H7 (cell line): ENCODE data around the gene GJC2. TPM values are rescaled to one million over a fixed set of nuclear protein-coding genes. Genes with fewer than 3 reads are reported as not detected.

Source experiments
- DNase-seq: peaks from one replicate; pipeline ENCODE4 v3.0.0; 2012
- H3K27me3 ChIP-seq: 2 replicates; pipeline ENCODE4 v1.6.0; 2011; ENCODE audit warnings: mild to moderate bottlenecking, low read length; ENCODE audit not compliant: control insufficient read depth, insufficient read depth
- H3K36me3 ChIP-seq: replicated peaks from 2 replicates; pipeline ENCODE4 v1.5.1; 2011; ENCODE audit warnings: low read length; ENCODE audit not compliant: control insufficient read depth, insufficient read depth
- H3K4me3 ChIP-seq: 2 replicates; pipeline ENCODE4 v1.5.1; 2011; ENCODE audit warnings: low read depth, mild to moderate bottlenecking, control low read depth, low read length, moderate library complexity; ENCODE audit not compliant: insufficient read depth
- total RNA-seq: library from RNA; depleted of rRNA; stranded (reverse); fragments of >200 nt; shearing (Covaris generic); gene quantifications from 2 replicates; pipeline ENCODE4 v1.2.3, GENCODE V29; 2014

The GJC2 gene
- total RNA-seq, 1 experiment from 2014 or later, result 1.7 TPM

DNA sequence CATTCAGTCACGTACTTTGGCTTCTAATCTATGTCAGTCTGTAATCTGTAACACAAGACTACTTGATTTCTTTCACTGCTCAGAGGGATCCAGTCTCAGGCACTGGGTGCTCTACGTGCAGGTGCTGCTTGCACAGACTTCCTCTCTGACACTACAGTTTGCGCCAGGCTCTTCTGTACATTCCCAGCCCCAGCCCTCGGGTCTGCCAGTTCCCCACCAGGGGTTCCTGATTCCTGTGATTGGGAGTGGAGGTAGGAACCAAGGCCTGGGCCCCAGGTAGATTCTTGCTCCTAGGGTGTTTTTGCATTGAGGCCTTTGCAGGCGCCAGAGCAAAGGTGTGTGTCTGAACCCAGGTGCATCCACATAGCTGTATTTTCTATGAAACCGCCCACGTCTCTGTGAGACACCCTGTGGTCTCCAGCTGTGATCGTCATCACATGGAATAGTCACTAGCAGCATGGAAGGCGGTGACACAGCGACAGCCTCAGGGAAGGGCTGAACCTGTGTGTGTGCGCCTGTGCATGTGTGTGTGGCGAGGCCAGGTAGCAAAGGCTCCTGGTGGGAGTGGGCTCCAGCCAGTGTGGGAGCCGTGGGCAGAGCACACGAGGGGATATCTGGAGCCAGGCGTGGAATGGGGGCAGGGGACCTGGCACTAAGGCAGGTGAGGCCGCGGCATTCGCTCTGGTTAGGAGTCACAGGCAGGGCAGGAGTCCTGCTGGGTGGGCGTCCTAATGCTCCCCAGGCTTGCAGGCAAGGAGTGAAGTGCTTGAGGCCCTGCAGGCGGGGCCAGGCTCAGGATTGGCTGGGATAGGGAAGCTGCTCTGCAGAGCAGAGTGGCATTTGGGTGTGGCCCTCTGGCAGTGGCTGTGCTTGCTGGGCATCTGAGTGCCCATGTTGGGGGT lies 5.2 kb downstream of the GJC2 start:
- Histone ChIP-seq H3K4me3 (no peak overlapping the region), H3K36me3 (no peaks in the 10 kb centered on the region), H3K27me3 (no peaks in the 10 kb centered on the region)
- peak; percentile 55 for DNase-seq

GRCh38 chr1:228155596-228156514 lies 6.1 kb downstream of the GJC2 start:
- Histone ChIP-seq H3K4me3 (no peak overlapping the region), H3K27me3 (no peaks in the 10 kb centered on the region), H3K36me3 (no peaks in the 10 kb centered on the region)
- DNase-seq, result peak; percentile 48

DNA sequence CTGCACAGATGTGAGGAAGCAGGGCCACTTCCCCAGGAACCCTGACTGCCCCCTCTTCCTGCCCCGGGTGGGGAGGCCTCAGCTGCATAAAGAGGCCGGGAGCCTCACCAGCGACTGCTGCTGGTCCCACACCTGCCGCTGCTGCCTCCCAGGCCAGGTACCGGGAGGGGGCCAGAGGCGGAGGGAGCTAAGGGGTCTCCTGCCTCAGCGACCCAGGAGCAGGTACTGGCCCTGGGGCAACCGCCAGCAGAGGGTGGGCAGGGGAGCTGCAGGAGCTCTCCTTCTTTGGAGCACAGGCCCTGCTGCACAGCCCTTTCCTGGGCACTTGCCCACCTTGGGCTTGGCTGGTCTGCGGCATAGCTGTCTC lies 6.8 kb downstream of the GJC2 start:
- DNase-seq, result peak; percentile 42
- Histone ChIP-seq H3K36me3 (no peaks in the 10 kb centered on the region), H3K4me3 (no peak overlapping the region), H3K27me3 (no peaks in the 10 kb centered on the region)

GRCh38 chr1:228156941-228157728 lies 7.4 kb downstream of the GJC2 start:
- peak; percentile 47 for DNase-seq
- Histone ChIP-seq H3K27me3 (no peaks in the 10 kb centered on the region), H3K4me3 (no peak overlapping the region), H3K36me3 (no peaks in the 10 kb centered on the region)

- no peak overlapping the region for H3K4me3 ChIP-seq
- H3K36me3 ChIP-seq, result no peaks in the 10 kb centered on the region
- DNase-seq, result peak; percentile 44
- no peaks in the 10 kb centered on the region for H3K27me3 ChIP-seq
Measured at GRCh38 chr1:228157729-228158126, 8.0 kb downstream of the GJC2 start.

GRCh38 chr1:228158151-228159007 lies 8.6 kb downstream of the GJC2 start:
- DNase-seq, result peak; percentile 55
- Histone ChIP-seq H3K36me3 (no peaks in the 10 kb centered on the region), H3K27me3 (no peaks in the 10 kb centered on the region), H3K4me3 (no peak overlapping the region)

DNA sequence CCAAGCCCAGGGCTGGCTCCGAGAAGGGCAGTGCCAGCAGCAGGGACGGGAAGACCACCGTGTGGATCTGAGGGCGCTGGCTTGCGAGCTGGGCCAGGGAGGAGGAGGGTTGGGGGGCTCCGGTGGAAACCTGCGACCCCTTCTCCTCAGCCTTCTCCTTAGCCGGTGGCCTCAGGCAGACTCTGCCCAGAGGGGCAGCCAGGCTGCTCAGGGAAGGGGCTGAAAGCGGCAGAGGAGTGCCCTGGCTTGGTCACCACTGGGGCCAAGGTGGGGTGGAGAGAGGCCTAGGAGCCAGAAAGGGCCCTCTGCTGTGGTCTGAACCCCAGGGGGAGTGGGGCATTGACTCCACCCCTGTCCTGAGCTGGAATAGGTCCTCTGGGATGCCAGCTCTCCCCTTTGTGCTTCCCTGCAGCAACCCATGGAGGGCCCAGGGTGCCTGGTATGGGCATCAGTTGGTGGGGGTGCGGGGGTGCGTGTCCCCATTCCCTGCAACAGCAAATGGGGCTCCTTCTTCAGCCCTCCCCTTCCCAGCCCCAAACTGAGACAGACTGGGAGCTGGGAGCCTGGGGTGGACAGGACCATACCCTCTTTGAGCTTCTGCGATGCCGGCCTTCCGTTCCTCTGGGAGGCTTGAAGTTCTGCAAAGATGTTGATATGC lies 9.4 kb downstream of the GJC2 start:
- peak; percentile 43 for DNase-seq
- Histone ChIP-seq H3K36me3 (no peaks in the 10 kb centered on the region), H3K27me3 (no peaks in the 10 kb centered on the region), H3K4me3 (no peak overlapping the region)

GRCh38 chr1:228160201-228160761 lies 10.6 kb downstream of the GJC2 start:
- H3K36me3 ChIP-seq, result no peaks in the 10 kb centered on the region
- H3K27me3 ChIP-seq, result no peaks in the 10 kb centered on the region
- no peak for DNase-seq
- H3K4me3 ChIP-seq, result no peak overlapping the region

DNA sequence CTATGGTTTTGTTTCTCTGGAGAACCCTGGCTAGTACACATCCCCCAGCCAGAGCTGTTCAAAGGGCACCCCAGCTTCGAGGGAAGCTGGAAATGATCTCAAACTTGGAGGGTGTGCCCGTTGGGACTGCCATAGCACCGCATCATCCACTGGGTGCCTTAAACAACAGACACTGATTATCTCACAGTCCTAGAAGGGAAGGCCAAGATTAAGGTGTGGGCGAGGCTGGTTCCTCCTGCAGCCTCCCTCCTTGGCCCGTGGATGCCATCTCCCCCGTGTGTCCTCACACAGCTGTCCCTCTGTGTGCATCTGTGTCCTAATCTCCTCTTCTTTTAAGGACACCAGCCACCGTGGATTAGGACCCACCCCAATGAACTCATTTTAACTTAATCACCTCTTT lies 11.6 kb downstream of the GJC2 start:
- Histone ChIP-seq H3K4me3 (no peak overlapping the region), H3K27me3 (no peaks in the 10 kb centered on the region), H3K36me3 (no peaks in the 10 kb centered on the region)
- no peak for DNase-seq

DNA sequence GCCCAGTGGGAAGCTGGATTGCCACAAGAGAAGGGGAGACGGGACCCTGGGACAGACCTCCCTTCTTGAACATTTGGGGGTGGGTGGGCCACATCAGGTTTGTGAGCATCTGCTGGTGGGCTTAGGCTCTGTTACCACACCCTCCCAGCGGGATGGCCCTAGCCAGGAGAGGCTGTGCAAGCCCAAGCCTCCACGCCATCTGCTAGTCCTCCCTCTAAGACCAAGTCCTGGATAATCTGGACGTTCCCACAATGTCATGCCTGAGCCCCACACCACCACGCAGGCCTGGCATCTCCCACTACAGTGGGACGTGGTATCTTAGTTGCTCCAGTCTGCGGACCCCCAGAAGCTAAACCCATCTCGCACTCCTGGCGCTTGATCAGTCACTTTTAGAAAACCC lies 12.1 kb downstream of the GJC2 start:
- Histone ChIP-seq H3K27me3 (no peaks in the 10 kb centered on the region), H3K36me3 (no peaks in the 10 kb centered on the region), H3K4me3 (no peak overlapping the region)
- no peak for DNase-seq

- peak; percentile 75 for DNase-seq
- Histone ChIP-seq H3K36me3 (no peaks in the 10 kb centered on the region), H3K27me3 (no peaks in the 10 kb centered on the region), H3K4me3 (no peak overlapping the region)
Measured at GRCh38 chr1:228162286-228163006, 12.7 kb downstream of the GJC2 start.

GRCh38 chr1:228163007-228163753 lies 13.4 kb downstream of the GJC2 start:
- H3K4me3 ChIP-seq, result no peak overlapping the region
- no peaks in the 10 kb centered on the region for H3K36me3 ChIP-seq
- DNase-seq, result peak; percentile 65
- no peaks in the 10 kb centered on the region for H3K27me3 ChIP-seq
